NCI-H345 (cell line): ENCODE data around the gene URAD.
"Not testable (repeated sequence)": the region's sequence is repeated elsewhere in the genome, so short reads cannot be mapped to it uniquely, and the experiment has no call there.

Experiments
- DNase-seq: peaks from one replicate; lab custom pipeline; 2025; lab: John Stamatoyannopoulos, UW

Gene URAD, protein sequence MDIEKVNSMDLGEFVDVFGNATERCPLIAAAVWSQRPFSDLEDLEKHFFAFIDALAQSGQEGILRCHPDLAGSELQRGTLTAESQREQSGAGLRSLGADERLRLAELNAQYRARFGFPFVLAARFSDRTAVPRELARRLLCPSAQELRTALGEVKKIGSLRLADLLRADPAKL

GRCh38 chr13:27988520-27988919, at the start of gene URAD:
URAD (minus strand) TSS chr13:27988693; CDS start chr13:27988637, 56 bp downstream.
- DNase-seq = no peak

DNA sequence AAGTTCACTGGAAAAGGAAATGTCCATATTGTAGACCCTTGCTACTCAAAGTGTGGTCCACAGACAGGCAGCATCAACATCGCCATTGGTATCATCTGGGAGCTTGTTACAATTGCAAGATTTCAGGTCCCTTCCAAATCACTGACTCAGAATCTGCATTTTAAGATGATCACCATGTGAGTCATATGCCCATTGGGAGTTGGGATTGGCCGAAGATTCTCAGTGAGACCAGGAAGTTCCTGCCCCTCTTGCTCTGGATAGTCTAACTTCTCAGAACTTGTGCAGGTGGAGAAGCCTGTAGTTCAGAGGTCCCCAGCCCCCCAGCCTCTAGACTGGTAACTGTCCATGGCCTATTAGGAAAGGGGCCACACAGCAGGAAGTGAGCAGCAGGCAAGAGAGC, 48.9 kb upstream of the URAD start:
- no peak for DNase-seq

DNA sequence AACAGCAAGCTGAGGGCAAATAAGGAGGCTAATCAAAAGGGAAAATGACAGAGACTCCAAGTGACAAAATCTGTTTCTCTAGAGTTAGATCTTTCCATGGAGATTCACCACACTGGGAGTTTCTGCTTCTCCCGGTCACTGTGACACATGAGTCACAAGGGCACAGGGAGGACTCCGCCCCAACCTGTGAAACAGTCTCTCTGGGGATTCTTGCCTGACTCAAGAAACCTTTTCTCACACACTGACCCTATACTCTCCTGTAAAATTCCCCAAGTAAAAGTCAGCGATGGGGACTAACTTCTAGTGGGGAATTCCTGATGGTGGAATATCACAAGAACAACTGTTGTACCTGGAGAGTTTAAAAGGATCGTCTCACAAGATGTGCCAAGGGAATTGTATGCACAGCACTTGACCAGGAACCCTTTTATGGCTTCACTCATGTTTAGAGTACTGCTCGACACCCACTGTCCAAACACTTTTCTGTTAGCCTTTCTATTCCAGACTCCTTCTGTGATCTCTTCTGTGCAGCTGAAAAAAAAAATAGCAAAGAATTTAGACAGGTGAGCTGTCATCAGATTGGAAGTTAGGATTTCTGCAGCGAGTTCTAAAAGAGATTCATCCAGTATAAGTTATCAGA, 46.8 kb upstream of the URAD start:
- DNase-seq = no peak

DNA sequence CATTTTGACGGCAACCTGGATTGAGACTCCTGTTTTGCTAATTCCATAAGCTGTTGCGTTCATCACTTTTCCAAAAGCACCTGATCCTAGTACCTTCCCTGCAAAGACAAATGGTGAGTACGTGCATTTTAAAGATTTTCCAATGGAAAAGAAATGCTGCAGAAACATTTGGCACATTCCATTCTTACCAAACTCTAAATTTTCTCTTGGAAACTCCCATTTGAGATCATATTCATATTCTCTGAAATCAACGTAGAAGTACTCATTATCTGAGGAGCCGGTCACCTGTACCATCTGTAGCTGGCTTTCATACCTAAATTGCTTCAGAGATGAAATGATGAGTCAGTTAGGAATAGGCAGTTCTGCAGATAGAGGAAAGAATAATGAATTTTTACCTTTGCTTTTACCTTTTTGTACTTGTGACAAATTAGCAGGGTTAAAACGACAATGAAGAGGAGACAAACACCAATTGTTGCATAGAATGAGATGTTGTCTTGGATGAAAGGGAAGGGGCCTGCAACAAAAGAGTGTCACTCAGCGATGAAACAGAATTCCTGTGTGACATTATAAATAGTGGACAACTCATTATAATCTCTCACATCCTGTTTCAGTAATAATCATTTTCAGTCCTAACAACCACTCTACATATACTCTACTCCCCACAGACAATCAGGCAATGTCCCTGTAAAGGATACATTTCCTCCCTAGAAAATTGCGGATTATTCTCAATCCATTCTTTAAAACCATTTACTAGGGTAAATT, 45.6 kb upstream of the URAD start:
- no peak for DNase-seq

DNA sequence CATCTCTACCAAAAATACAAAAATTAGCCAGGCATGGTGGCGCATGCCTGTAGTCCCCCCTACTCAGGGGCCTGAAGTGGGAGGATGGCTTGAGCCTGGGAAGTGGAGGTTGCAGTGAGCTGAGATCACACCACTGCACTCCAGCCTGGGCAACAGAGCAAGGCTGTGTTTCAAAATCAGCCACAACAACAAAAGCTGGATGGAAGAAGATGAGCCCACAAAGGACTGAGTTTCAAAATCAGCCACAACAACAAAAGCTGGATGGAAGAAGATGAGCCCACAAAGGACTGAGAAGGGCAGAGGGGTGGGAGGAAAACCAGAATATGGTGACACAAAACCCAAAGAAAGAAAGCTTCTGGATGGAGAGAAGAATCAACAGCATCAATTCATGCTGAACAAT, 43.9 kb upstream of the URAD start:
- DNase-seq = not testable (repeated sequence)

GRCh38 chr13:28031896-28032288, 43.4 kb upstream of the URAD start:
- no peak for DNase-seq

DNA sequence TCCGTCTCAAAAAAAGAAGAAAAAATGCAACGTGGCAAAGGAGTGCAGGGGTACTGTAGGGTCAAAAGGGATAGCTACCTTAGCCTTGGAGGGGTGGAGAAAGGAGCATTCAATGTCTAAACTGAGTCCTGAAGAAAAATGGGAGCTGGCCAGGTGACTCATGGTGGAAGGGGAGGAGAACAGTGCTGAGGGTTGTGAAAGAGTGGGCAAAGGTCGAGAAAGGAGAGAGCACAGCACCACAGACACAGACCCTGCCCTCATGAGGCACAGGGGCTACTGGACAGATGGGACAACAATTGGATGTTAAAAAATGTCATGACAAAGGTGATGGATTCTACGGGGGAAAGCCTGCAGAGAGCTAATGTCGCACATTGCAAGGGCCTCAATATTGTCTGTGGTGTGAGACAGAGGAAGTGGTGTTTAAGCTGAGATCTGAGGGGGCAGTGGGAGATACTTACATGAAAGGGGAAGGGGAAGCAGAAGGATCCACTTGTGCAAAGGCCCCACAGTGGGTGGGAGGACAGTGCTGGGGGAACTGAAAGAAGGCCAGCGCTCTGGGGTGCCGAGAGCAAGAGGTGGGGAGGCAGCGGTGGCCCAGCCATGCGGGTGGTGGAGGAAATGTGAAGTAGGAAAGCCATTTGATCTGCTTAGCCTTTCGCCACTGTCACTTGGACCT, 42.9 kb upstream of the URAD start:
- no peak for DNase-seq

DNA sequence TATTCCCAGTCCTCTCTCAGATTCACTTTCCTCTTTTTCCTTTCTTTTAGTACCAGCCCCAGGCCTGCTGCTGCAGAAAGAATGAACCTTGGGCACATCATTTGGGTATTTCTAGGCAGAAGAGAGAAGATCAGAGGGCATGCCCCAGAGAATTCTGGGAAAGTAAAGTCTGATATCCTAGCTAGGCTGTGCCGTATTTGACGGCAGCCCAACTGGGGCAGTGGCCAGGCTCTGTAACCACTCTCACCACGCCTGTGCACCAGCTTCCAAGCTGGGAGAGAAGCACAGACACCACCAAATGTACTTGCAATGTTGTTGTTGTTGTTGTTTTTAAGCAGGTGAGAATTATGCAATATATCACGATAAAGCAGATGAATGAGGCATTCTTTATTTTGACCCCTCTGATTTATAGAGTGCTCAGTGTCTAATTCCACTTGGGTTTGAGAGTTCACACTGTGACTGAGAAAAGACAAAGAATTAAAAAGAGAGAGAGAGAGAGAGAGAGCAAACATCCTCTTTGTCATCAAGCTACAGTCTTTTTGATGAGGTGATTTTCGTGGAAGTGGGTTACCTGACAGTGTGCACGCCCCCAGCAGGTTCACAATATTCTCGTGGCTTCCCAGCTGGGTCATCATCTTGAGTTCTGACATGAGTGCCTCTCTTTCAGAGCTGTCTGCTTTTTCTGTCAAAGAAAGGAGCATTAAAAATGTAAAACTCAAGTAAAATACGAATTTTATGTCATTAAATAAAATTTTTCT, 39.3 kb upstream of the URAD start:
- peak; percentile 0 for DNase-seq

GRCh38 chr13:28027071-28027470, 38.6 kb upstream of the URAD start:
- no peak for DNase-seq

- DNase-seq = no peak
Observed at GRCh38 chr13:28026508-28026907, 38.0 kb upstream of the URAD start.

GRCh38 chr13:28022848-28023518, 34.5 kb upstream of the URAD start:
- DNase-seq = peak; percentile 57

- DNase-seq = no peak
Observed at GRCh38 chr13:28014301-28014700, 25.8 kb upstream of the URAD start.

GRCh38 chr13:28013482-28013881, 25.0 kb upstream of the URAD start:
- DNase-seq = no peak

DNA sequence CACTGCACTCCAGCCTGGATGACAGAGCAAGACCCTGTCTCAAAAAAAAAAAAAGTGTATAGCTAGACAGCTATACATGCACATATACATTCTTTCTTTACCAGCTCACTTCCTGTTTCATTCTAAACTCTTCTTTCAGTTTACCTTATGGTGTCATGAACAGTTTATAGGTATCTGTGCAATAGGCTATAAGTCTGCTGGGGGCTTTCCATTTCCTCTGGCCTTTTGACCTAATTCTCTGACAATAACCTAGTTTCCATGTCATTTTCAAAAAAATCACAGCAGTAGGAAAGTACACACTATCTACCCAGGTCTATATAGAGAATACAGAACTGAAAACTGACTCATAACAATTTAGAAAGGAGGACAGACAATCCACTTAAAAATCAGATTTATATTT, 24.4 kb upstream of the URAD start:
- no peak for DNase-seq

GRCh38 chr13:28012383-28012782, 23.9 kb upstream of the URAD start:
- DNase-seq = no peak

DNA sequence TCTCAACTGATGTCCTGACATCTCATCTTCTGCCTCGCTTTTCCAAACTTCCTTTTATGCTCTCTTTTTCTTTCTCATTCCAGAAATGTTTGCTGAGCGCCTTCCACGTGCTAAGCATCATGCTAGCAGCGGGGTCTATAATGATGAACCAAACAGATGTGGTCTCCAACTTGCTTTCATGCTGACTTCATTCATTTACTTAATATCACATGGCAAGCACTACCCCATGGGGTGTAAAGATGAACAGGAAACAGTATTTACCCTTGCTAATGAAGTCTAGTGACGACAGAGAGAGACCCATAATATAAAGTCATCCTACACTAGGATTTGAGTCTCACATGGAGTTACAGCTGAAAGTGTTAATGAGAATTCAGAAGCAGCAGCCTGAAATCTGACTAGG, 21.6 kb upstream of the URAD start:
- no peak for DNase-seq

DNA sequence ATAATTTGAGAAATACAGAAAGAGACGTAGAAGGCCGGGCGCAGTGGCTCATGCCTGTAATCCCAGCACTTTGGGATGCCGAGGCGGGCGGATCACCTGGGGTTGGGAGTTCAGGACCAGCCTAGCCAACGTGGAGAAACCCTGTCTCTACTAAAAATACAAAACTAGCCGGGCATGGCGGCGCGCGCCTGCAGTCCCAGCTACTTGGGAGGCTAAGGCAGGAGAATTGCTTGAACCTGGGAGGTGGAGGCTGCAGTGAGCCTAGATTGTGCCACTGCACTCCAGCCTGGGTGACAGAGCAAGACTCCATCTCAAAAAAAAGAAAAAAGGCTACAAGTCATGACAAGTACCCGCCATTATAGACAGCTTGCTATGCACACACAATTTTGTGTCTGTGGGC, 16.5 kb upstream of the URAD start:
- not testable (repeated sequence) for DNase-seq

- DNase-seq = no peak
Observed at GRCh38 chr13:28002886-28003698, 14.6 kb upstream of the URAD start.

DNA sequence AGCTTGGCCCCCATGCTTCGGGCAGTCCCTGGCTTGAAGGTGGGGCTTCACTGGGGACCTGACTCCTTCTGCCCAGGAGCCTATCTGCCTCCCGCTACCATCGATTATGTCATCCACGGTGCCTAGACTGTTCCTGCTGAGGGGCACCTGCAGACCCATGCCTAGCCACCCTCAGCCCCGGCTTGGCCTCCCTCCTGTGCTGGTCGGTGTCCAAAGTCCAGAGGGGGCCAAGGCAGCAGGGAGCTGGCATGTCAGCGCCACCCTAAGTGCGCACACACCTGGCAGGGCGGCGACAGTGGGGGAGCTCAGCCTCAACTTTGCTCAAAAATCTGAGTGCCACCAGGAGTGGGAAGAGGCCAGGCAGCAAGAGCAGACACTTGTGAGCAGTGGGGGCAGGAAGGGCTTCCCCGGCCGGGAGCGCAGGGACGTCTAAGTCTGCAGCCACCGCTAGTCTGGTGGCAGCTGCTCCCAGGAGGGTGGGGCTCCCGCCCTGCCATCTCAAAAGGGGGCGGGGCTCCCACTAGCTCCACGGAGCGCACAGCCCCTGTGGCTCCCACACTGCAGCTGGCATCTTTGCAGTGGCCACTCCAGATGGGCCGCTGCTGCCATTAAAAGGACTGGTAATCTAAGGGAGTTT, 13.5 kb upstream of the URAD start:
- no peak for DNase-seq

GRCh38 chr13:28001049-28001448, 12.6 kb upstream of the URAD start:
- no peak for DNase-seq
